Measurements from ENCODE around the gene NRXN3. TPM values are rescaled to one million over a fixed set of nuclear protein-coding genes. Genes with fewer than 3 reads are reported as not detected.

Gene NRXN3
- total and polyA plus RNA-seq, 2 of the 13 experiments (the other 11 are each of a cell fraction or from before 2014, with no cell fraction given) = 0.03 TPM; not detected in 1

GRCh38 chr14:79299162-79299561 is 1129.0 kb downstream of the NRXN3 start:
- CTCF ChIA-PET (ENCODE audit: low intra/inter-chr PET ratio, low total read pairs) = no interaction called here
- no peak overlapping the region for H3K27ac ChIP-seq (ENCODE audit: extremely low read length, insufficient read depth, low read length)
- no peak overlapping the region for H3K4me2 ChIP-seq (ENCODE audit: low read depth, low read length)
- no peaks in the 10 kb centered on the region for H4K20me1 ChIP-seq (ENCODE audit: insufficient read depth, low read length)
- in situ Hi-C loops (cut with HindIII; ENCODE audit: extremely low pct_ligation_motif_present, low pct_unique_long_range_greater_than_20kb) = no loop called here
- no peaks in the 10 kb centered on the region for H3K36me3 ChIP-seq (replicated peaks in 1 of 2; ENCODE audit: control insufficient read depth in 1 of 2, insufficient read depth in 2 of 2, low read length in 2 of 2)
- POLR2A ChIA-PET = no interaction called here
- no peaks in the 10 kb centered on the region for H3K27me3 ChIP-seq (ENCODE audit: control insufficient read depth in 1 of 2, insufficient read depth in 2 of 2, low read length in 2 of 2)
- WGBS (ENCODE audit: low lambda C conversion rate) = 0% methylated on average over 1 of the region's 1 CpG
- no peak overlapping the region for H2AFZ ChIP-seq (ENCODE audit: low read length)
- no peak for TF ChIP-seq ZNF512B (CRISPR knock-in tag; IDR thresholded peaks at IDR 0.05; ENCODE audit: borderline replicate concordance)
- TF ChIP-seq ZNF333 (CRISPR knock-in tag; IDR thresholded peaks at IDR 0.05; ENCODE audit: borderline replicate concordance) = no peak
- no peak for TF ChIP-seq REXO4 (CRISPR knock-in tag; IDR thresholded peaks at IDR 0.05; ENCODE audit: borderline replicate concordance)
- TF ChIP-seq ZHX1 (CRISPR knock-in tag; IDR thresholded peaks at IDR 0.05; ENCODE audit: low read depth) = no peak
- TF ChIP-seq TIGD3 (CRISPR knock-in tag; IDR thresholded peaks at IDR 0.05; ENCODE audit: borderline replicate concordance) = no peak
- no peak for TF ChIP-seq NR1H2 (CRISPR knock-in tag; IDR thresholded peaks at IDR 0.05; ENCODE audit: borderline replicate concordance, low read depth)
- no peak for TF ChIP-seq ZNF788 (CRISPR knock-in tag; IDR thresholded peaks at IDR 0.05; ENCODE audit: borderline replicate concordance)
- no peak for TF ChIP-seq PRMT3 (CRISPR knock-in tag; IDR thresholded peaks at IDR 0.05; ENCODE audit: borderline replicate concordance, low read depth)
- no peak for TF ChIP-seq SMARCC2 (IDR thresholded peaks at IDR 0.05)
- no peak for TF ChIP-seq HNF1B (CRISPR knock-in tag; IDR thresholded peaks at IDR 0.05)
- no peak for TF ChIP-seq ZNF644 (CRISPR knock-in tag; IDR thresholded peaks at IDR 0.05; ENCODE audit: low read depth)
- H3K4me1 ChIP-seq (ENCODE audit: insufficient read depth, low read length) = no peaks in the 10 kb centered on the region
- H3K9me3 ChIP-seq (ENCODE audit: low read length) = peaks cover 69% of the 10 kb centered on the region
- FAIRE-seq (no peak), ATAC-seq (no peak), DNase-seq (ENCODE audit: low spot score) (peak; percentile 2)
- H3K4me3 ChIP-seq (replicated peaks in 1 of 3; ENCODE audit: insufficient read depth in 1 of 3, low read depth in 2 of 3, low read length in 3 of 3) = no peak overlapping the region
- BruUV-seq (replicated peaks) = no TSS peak
- H3K79me2 ChIP-seq (ENCODE audit: insufficient read depth, low read length) = no peaks in the 10 kb centered on the region
- H3K9ac ChIP-seq (ENCODE audit: insufficient read depth, low read depth, low read length) = no peak overlapping the region
- intact Hi-C loops (cut with micrococcal nuclease; ENCODE audit: unreplicated experiment) = no loop called here

Measured in HepG2 (cell line).